Stomach (tissue), 9 donors: ENCODE results near the gene RARS1. TPM values are rescaled to one million over a fixed set of nuclear protein-coding genes. Genes with fewer than 3 reads are reported as not detected.

Source experiments
- DNase-seq, 2 donors: peaks; one replicate each; pipeline versions ENCODE4 v3.0.0 to v3.0.0-alpha.2; 2013 to 2019
- H3K27ac ChIP-seq, 5 donors: fragments of 200-600 bp in 4 of 5; sonication (generic) in 4 of 5; one replicate each; pipeline ENCODE4 v1.5.1; 2013 to 2019; ENCODE audit warnings: mild to moderate bottlenecking in 1 of 5, moderate library complexity in 1 of 5
- H3K27me3 ChIP-seq, 3 donors: fragments of 200-600 bp; sonication (generic); one replicate each; pipeline ENCODE4 v1.5.1; 2017 to 2019; ENCODE audit warnings: mixed run types in 1 of 3
- H3K36me3 ChIP-seq, 4 donors: fragments of 200-600 bp; sonication (generic); 1 replicate in 3 of 4; 2 replicates in 1 of 4; pipeline ENCODE4 v1.5.1; 2016 to 2019
- H3K4me1 ChIP-seq, 4 donors: fragments of 200-600 bp; sonication (generic); one replicate each; pipeline ENCODE4 v1.5.1; 2016 to 2019
- H3K4me3 ChIP-seq, 4 donors: fragments of 200-600 bp; sonication (generic) in 3 of 4; one replicate each; pipeline ENCODE4 v1.5.1; 2016 to 2019; ENCODE audit warnings: mild to moderate bottlenecking in 1 of 4
- H3K9me3 ChIP-seq, 4 donors: fragments of 200-600 bp; sonication (generic); one replicate each; pipeline ENCODE4 v1.5.1; 2016 to 2019
- CTCF ChIP-seq, 7 experiments: fragments of 450-650 bp in 4 of 7; fragments of 200-600 bp in 3 of 7; sonication (generic) in 3 of 7; IDR thresholded peaks; one replicate each; pipeline ENCODE4 v1.5.1; 2016 to 2019; ENCODE audit warnings: antibody characterized with exemption in 7 of 7, control low read depth in 2 of 7, mild to moderate bottlenecking in 1 of 7
- EP300 ChIP-seq: sonication (generic); formaldehyde crosslinking; IDR thresholded peaks from one replicate; pipeline ENCODE4 v1.6.1; 2017; ENCODE audit warnings: antibody characterized with exemption
- POLR2A ChIP-seq, 4 donors: fragments of 450-650 bp; IDR thresholded peaks; one replicate each; pipeline ENCODE4 v1.6.1; 2016; ENCODE audit warnings: antibody characterized with exemption in 4 of 4, control low read depth in 2 of 4, mild to moderate bottlenecking in 1 of 4, moderate library complexity in 1 of 4
- POLR2AphosphoS5 ChIP-seq, 3 donors: sonication (generic); formaldehyde crosslinking; IDR thresholded peaks; one replicate each; pipeline ENCODE4 v1.6.1; 2016; ENCODE audit warnings: antibody characterized with exemption in 3 of 3
- WGBS, 5 donors: extraction: QIAGEN DNeasy Blood & Tissue Kit in 3 of 5; methylation state at CpG; one replicate each; pipeline versions ENCODE4 v1.1.5 to v1.1.7; 2013 to 2018; 5-methylcytosine and 5-hydroxymethylcytosine counted together
- intact Hi-C: fragments of 100-400 bp; cut with DNase I; formaldehyde crosslinking; loops from one replicate; pipeline ENCODE4 v1.15.1; 2023; ENCODE audit warnings: low total_unique reads
- polyA plus RNA-seq, 3 donors: library from polyadenylated mRNA; stranded (reverse); fragments of 200-250 nt; gene quantifications; one replicate each; pipeline ENCODE4 v1.2.3, GENCODE V29; 2013
- total RNA-seq, 5 donors: library from RNA; depleted of rRNA; stranded (reverse); fragments of >200 nt; gene quantifications; one replicate each; pipeline versions ENCODE4 v1.1.0 to v1.2.3, GENCODE V29; 2014 to 2016
- donor health status: healthy with polysubstance abuse.
- donor health status: Bipolar disorder and iron deficiency.
- donor health status: healthy.

Gene RARS1
- total and polyA plus RNA-seq, 8 donors = 27.5 to 139 (median 40.5) TPM

GRCh38 chr5:168451565-168451964 is 34.7 kb upstream of the RARS1 start:
- no peak for DNase-seq
- no peaks in the 10 kb centered on the region for H3K9me3 ChIP-seq
- H3K27ac ChIP-seq = no peak overlapping the region
- H3K4me3 ChIP-seq = no peak overlapping the region
- 91 to 97% (median 95%) methylated on average over 3 of the region's 3 CpGs for WGBS, 5 donors
- no peaks in the 10 kb centered on the region for H3K4me1 ChIP-seq
- no peaks in the 10 kb centered on the region for H3K27me3 ChIP-seq
- intact Hi-C loops = no loop called here
- TF ChIP-seq POLR2A (IDR thresholded peaks at IDR 0.05) = no peak
- TF ChIP-seq POLR2AphosphoS5 (IDR thresholded peaks at IDR 0.05) = no peak
- TF ChIP-seq CTCF (IDR thresholded peaks at IDR 0.05) = no peak
- TF ChIP-seq EP300 = no peak
- peaks cover 0 to 62% (median 52%) of the 10 kb centered on the region in 4 donors for H3K36me3 ChIP-seq

- peaks cover 0 to 84% (median 67%) of the 10 kb centered on the region in 4 donors for H3K36me3 ChIP-seq
- H3K27me3 ChIP-seq = no peaks in the 10 kb centered on the region
- 89 to 99% (median 94%) methylated on average over 8 to 12 of the region's 12 CpGs for WGBS, 5 donors
- no peak for DNase-seq
- H3K9me3 ChIP-seq = no peaks in the 10 kb centered on the region
- no peak overlapping the region for H3K4me3 ChIP-seq
- H3K4me1 ChIP-seq = no peaks in the 10 kb centered on the region
- TF ChIP-seq POLR2AphosphoS5 (IDR thresholded peaks at IDR 0.05) = no peak
- no peak for TF ChIP-seq CTCF (IDR thresholded peaks at IDR 0.05)
- H3K27ac ChIP-seq = no peak overlapping the region
- intact Hi-C loops = no loop called here
These were observed 31.1 kb upstream of the RARS1 start for GRCh38 chr5:168455201-168455600.

GRCh38 chr5:168457542-168457941 is 28.7 kb upstream of the RARS1 start:
- Histone ChIP-seq H3K4me3 (no peak overlapping the region), H3K9me3 (no peaks in the 10 kb centered on the region), H3K27me3 (no peaks in the 10 kb centered on the region), H3K36me3 (peaks cover 0 to 93% (median 85%) of the 10 kb centered on the region in 4 donors), H3K27ac (no peak overlapping the region), H3K4me1 (no peaks in the 10 kb centered on the region)
- no peak for TF ChIP-seq POLR2AphosphoS5 (IDR thresholded peaks at IDR 0.05)
- TF ChIP-seq CTCF (IDR thresholded peaks at IDR 0.05) = no peak
- TF ChIP-seq POLR2A (IDR thresholded peaks at IDR 0.05) = no peak
- TF ChIP-seq EP300 = no peak
- WGBS, 5 donors = 88 to 98% (median 94%) methylated on average over 3 of the region's 3 CpGs
- no peak for DNase-seq
- intact Hi-C loops = no loop called here

- DNase-seq = no peak
- Histone ChIP-seq H3K4me1 (no peaks in the 10 kb centered on the region), H3K9me3 (no peaks in the 10 kb centered on the region), H3K27ac (no peak overlapping the region), H3K36me3 (peaks cover 9 to 92% (median 80%) of the 10 kb centered on the region in 4 donors), H3K27me3 (no peaks in the 10 kb centered on the region), H3K4me3 (no peak overlapping the region)
- intact Hi-C loops = no loop called here
- WGBS, 5 donors = 87 to 95% (median 93%) methylated on average over 9 of the region's 9 CpGs
- no peak for TF ChIP-seq POLR2A (IDR thresholded peaks at IDR 0.05)
- no peak for TF ChIP-seq CTCF (IDR thresholded peaks at IDR 0.05)
- TF ChIP-seq EP300 = no peak
- no peak for TF ChIP-seq POLR2AphosphoS5 (IDR thresholded peaks at IDR 0.05)
These were observed 25.7 kb upstream of the RARS1 start for GRCh38 chr5:168460606-168461005.
